Choroid plexus epithelial cell (primary cell): ENCODE results near the gene RAB11FIP2.

Source experiments
- DNase-seq: peaks from one replicate; pipeline ENCODE4 v3.0.0-alpha.2; 2010; ENCODE audit warnings: low read depth
- H3K4me3 ChIP-seq: 2 replicates; pipeline ENCODE4 v1.5.1; 2011; ENCODE audit warnings: low read depth, mild to moderate bottlenecking, control low read depth, low read length, moderate library complexity
- CTCF ChIP-seq: conservative IDR thresholded peaks from 2 replicates; pipeline ENCODE4 v1.5.1; 2011; ENCODE audit warnings: low read depth, mild to moderate bottlenecking, control low read depth, inconsistent platforms, low read length, moderate library complexity

RAB11FIP2 gene

GRCh38 chr10:118045837-118046394 lies 825 bp downstream of the RAB11FIP2 start:
- TF ChIP-seq CTCF: no peak
- H3K4me3 ChIP-seq: peak overlapping the region; percentile 76
- no peak for DNase-seq

- H3K4me3 ChIP-seq: peak overlapping the region; percentile 76
- no peak for TF ChIP-seq CTCF
- DNase-seq: no peak
Observed at GRCh38 chr10:118045158-118045836, 1.4 kb downstream of the RAB11FIP2 start.

GRCh38 chr10:118042827-118043242 lies 3.9 kb downstream of the RAB11FIP2 start:
- DNase-seq: no peak
- no peak overlapping the region for H3K4me3 ChIP-seq
- no peak for TF ChIP-seq CTCF

GRCh38 chr10:118042336-118042735 lies 4.4 kb downstream of the RAB11FIP2 start:
- DNase-seq: no peak
- TF ChIP-seq CTCF: no peak
- H3K4me3 ChIP-seq: no peak overlapping the region

GRCh38 chr10:118041316-118041715 lies 5.4 kb downstream of the RAB11FIP2 start:
- TF ChIP-seq CTCF: no peak
- H3K4me3 ChIP-seq: no peak overlapping the region
- peak; percentile 84 for DNase-seq

- DNase-seq: no peak
- TF ChIP-seq CTCF: no peak
- H3K4me3 ChIP-seq: no peak overlapping the region
Observed at GRCh38 chr10:118036281-118036875, 10.4 kb downstream of the RAB11FIP2 start.
